HepG2 (cell line): ENCODE results near the gene TMC8. TPM values are rescaled to one million over a fixed set of nuclear protein-coding genes. Genes with fewer than 3 reads are reported as not detected.

Source experiments
- ATAC-seq: fragments of 200-7000 bp; cut with Tn5 transposase; 3 replicates; pipeline ENCODE4 v1.9.1; 2020; ENCODE audit warnings: mild to moderate bottlenecking, moderate library complexity
- BruUV-seq: library from RNA; stranded (reverse); fragments of 400-500 nt; replicated peaks from 2 replicates; lab custom pipeline; 2021; lab: Mats Ljungman, UMichigan
- CTCF ChIA-PET: fragments of 300-600 bp; formaldehyde crosslinking; extraction: SDS; loops from one replicate; lab custom pipeline; 2021; ENCODE audit warnings: low total read pairs, inconsistent platforms, low intra/inter-chr PET ratio; lab: Yijun Ruan, JAX
- POLR2A ChIA-PET: fragments of 350-600 bp; sonication (Branson Sonifier 250); formaldehyde crosslinking; loops from one replicate; lab custom pipeline; 2020; ENCODE audit warnings: antibody characterized with exemption, inconsistent platforms; lab: Yijun Ruan, JAX
- DNase-seq: peaks from one replicate; pipeline ENCODE4 v3.0.0-alpha.2; 2015; ENCODE audit warnings: low spot score
- FAIRE-seq: peaks from 3 replicates; lab custom pipeline; 2011; peaks lifted over from hg19 to GRCh38; lab: Jason Lieb, UNC
- H2AFZ ChIP-seq: one replicate; pipeline ENCODE4 v1.6.1; 2011; ENCODE audit warnings: low read length, inconsistent platforms
- H3K27ac ChIP-seq: fragments of 300-600 bp; 3 replicates; pipeline ENCODE4 v1.8.0; 2011; ENCODE audit warnings: mixed run types, mild to moderate bottlenecking, mixed read lengths, low read length, inconsistent platforms; ENCODE audit not compliant: insufficient read depth; ENCODE audit errors: extremely low read length
- H3K27me3 ChIP-seq, 2 experiments: fragments of 200-600 bp in 1 of 2; 2 replicates in 1 of 2; 3 replicates in 1 of 2; pipeline versions ENCODE4 v1.6.0 to v1.8.0; 2011; ENCODE audit warnings: low read length in 2 of 2, mild to moderate bottlenecking in 2 of 2, moderate library complexity in 2 of 2, inconsistent platforms in 1 of 2; ENCODE audit not compliant: insufficient read depth in 2 of 2, control insufficient read depth in 1 of 2
- H3K36me3 ChIP-seq, 2 experiments: fragments of 200-600 bp in 1 of 2; replicated peaks in 1 of 2; 2 replicates in 1 of 2; 3 replicates in 1 of 2; pipeline versions ENCODE4 v1.5.1 to v1.8.0; 2011; ENCODE audit warnings: low read length in 2 of 2, inconsistent platforms in 1 of 2; ENCODE audit not compliant: insufficient read depth in 2 of 2, control insufficient read depth in 1 of 2
- H3K4me1 ChIP-seq: 2 replicates; pipeline ENCODE4 v1.5.1; 2012; ENCODE audit warnings: low read length, inconsistent platforms; ENCODE audit not compliant: insufficient read depth
- H3K4me2 ChIP-seq: 2 replicates; pipeline ENCODE4 v1.6.0; 2011; ENCODE audit warnings: low read depth, low read length, inconsistent platforms
- H3K4me3 ChIP-seq, 3 experiments: fragments of 200-600 bp in 1 of 3; sonication (generic), shearing (Covaris generic) in 1 of 3; replicated peaks in 1 of 3; 2 replicates each; pipeline ENCODE4 v1.5.1; 2011 to 2016; ENCODE audit warnings: low read length in 3 of 3, inconsistent platforms in 2 of 3, low read depth in 2 of 3, mild to moderate bottlenecking in 2 of 3, control low read depth in 1 of 3, mixed read lengths in 1 of 3; ENCODE audit not compliant: insufficient read depth in 1 of 3
- H3K79me2 ChIP-seq: one replicate; pipeline ENCODE4 v1.6.1; 2011; ENCODE audit warnings: low read length, inconsistent platforms; ENCODE audit not compliant: insufficient read depth
- H3K9ac ChIP-seq: 2 replicates; pipeline ENCODE4 v1.6.0; 2011; ENCODE audit warnings: mild to moderate bottlenecking, low read depth, low read length, inconsistent platforms; ENCODE audit not compliant: insufficient read depth
- H3K9me3 ChIP-seq: 2 replicates; pipeline ENCODE4 v1.5.1; 2012; ENCODE audit warnings: mild to moderate bottlenecking, low read length
- H4K20me1 ChIP-seq: 2 replicates; pipeline ENCODE4 v1.6.0; 2011; ENCODE audit warnings: inconsistent platforms, mild to moderate bottlenecking, low read length, moderate library complexity; ENCODE audit not compliant: insufficient read depth
- CAMTA2 ChIP-seq: sonication (generic); formaldehyde crosslinking; IDR thresholded peaks from 2 replicates; pipeline ENCODE4 v1.4.0; 2020; ENCODE audit warnings: mild to moderate bottlenecking, missing genetic modification reagents, borderline replicate concordance
- ETV5 ChIP-seq: IDR thresholded peaks from 2 replicates; pipeline ENCODE4 v1.6.1; 2018; ENCODE audit warnings: missing biosample characterization, missing genetic modification reagents, inconsistent platforms, borderline replicate concordance
- FOSL2 ChIP-seq: sonication (generic); formaldehyde crosslinking; IDR thresholded peaks from 2 replicates; pipeline ENCODE4 v1.4.0; 2020; ENCODE audit warnings: missing genetic modification reagents
- GABPB1 ChIP-seq: IDR thresholded peaks from 2 replicates; pipeline ENCODE4 v1.6.1; 2016; ENCODE audit warnings: mild to moderate bottlenecking, missing genetic modification reagents, moderate library complexity, missing compliant biosample characterization
- GZF1 ChIP-seq: sonication (generic); formaldehyde crosslinking; IDR thresholded peaks from 2 replicates; pipeline ENCODE4 v1.5.1; 2020; ENCODE audit warnings: mild to moderate bottlenecking, missing genetic modification reagents
- HNF4G ChIP-seq, 2 experiments: sonication (generic) in 1 of 2; formaldehyde crosslinking in 1 of 2; IDR thresholded peaks; 2 replicates each; pipeline versions ENCODE4 v1.4.0 to v1.6.1; 2011 to 2020; ENCODE audit warnings: borderline replicate concordance in 2 of 2, low read depth in 2 of 2, mild to moderate bottlenecking in 2 of 2, low read length in 1 of 2, missing genetic modification reagents in 1 of 2, moderate library complexity in 1 of 2
- JUN ChIP-seq: sonication (generic); formaldehyde crosslinking; IDR thresholded peaks from 2 replicates; pipeline ENCODE4 v1.4.0; 2020; ENCODE audit warnings: mild to moderate bottlenecking, missing genetic modification reagents
- KDM5B ChIP-seq: sonication (generic); formaldehyde crosslinking; IDR thresholded peaks from 2 replicates; pipeline ENCODE4 v1.4.0; 2020; ENCODE audit warnings: missing genetic modification reagents, mild to moderate bottlenecking, borderline replicate concordance
- KLF12 ChIP-seq: sonication (generic); formaldehyde crosslinking; IDR thresholded peaks from 2 replicates; pipeline ENCODE4 v1.4.0; 2020; ENCODE audit warnings: missing genetic modification reagents, borderline replicate concordance
- NFIB ChIP-seq: sonication (generic); formaldehyde crosslinking; IDR thresholded peaks from 2 replicates; pipeline ENCODE4 v1.9.0; 2021; ENCODE audit warnings: missing genetic modification reagents, mild to moderate bottlenecking, borderline replicate concordance
- NONO ChIP-seq, 2 experiments: fragments of 450-650 bp in 1 of 2; sonication (generic) in 1 of 2; formaldehyde crosslinking in 1 of 2; IDR thresholded peaks in 1 of 2; conservative IDR thresholded peaks in 1 of 2; 2 replicates each; pipeline versions ENCODE4 v1.6.1 to v1.8.0; 2017 to 2022; ENCODE audit warnings: mild to moderate bottlenecking in 1 of 2, missing genetic modification reagents in 1 of 2, moderate library complexity in 1 of 2
- SAP130 ChIP-seq: IDR thresholded peaks from 2 replicates; pipeline ENCODE4 v1.6.1; 2016; ENCODE audit warnings: low read depth
- SNAI1 ChIP-seq: sonication (generic); formaldehyde crosslinking; IDR thresholded peaks from 2 replicates; pipeline ENCODE4 v1.5.0; 2020; ENCODE audit warnings: mild to moderate bottlenecking, missing genetic modification reagents, borderline replicate concordance
- SP1 ChIP-seq, 2 experiments: fragments of 450-650 bp in 1 of 2; sonication (generic) in 1 of 2; formaldehyde crosslinking in 1 of 2; IDR thresholded peaks; 2 replicates each; pipeline versions ENCODE4 v1.4.0 to v1.6.1; 2016 to 2020; ENCODE audit warnings: missing genetic modification reagents in 1 of 2
- TBL1XR1 ChIP-seq: fragments of 150-350 bp; IDR thresholded peaks from 2 replicates; pipeline ENCODE4 v1.6.1; 2014; ENCODE audit warnings: borderline replicate concordance, low read length; ENCODE audit not compliant: partially characterized antibody
- ZNF143 ChIP-seq: sonication (generic); formaldehyde crosslinking; IDR thresholded peaks from 2 replicates; pipeline ENCODE4 v1.4.0; 2020; ENCODE audit warnings: missing genetic modification reagents
- ZNF225 ChIP-seq: sonication (generic); formaldehyde crosslinking; IDR thresholded peaks from 2 replicates; pipeline ENCODE4 v1.4.0; 2020; ENCODE audit warnings: mild to moderate bottlenecking, missing genetic modification reagents
- ZNF33B ChIP-seq: sonication (generic); formaldehyde crosslinking; IDR thresholded peaks from 2 replicates; pipeline ENCODE4 v1.5.1; 2020; ENCODE audit warnings: mild to moderate bottlenecking, missing genetic modification reagents
- ZNF589 ChIP-seq: sonication (generic); formaldehyde crosslinking; conservative IDR thresholded peaks from 2 replicates; pipeline ENCODE4 v1.8.0; 2022; ENCODE audit warnings: mild to moderate bottlenecking, moderate library complexity, missing genetic modification reagents
- ZNF720 ChIP-seq: sonication (generic); formaldehyde crosslinking; IDR thresholded peaks from 2 replicates; pipeline ENCODE4 v1.4.0; 2020; ENCODE audit warnings: missing genetic modification reagents
- ZNF772 ChIP-seq: sonication (generic); formaldehyde crosslinking; IDR thresholded peaks from 2 replicates; pipeline ENCODE4 v1.5.0; 2020; ENCODE audit warnings: mild to moderate bottlenecking, missing genetic modification reagents
- WGBS: methylation state at CpG from one replicate; pipeline ENCODE4 v1.1.6; 2017; ENCODE audit warnings: low lambda C conversion rate; 5-methylcytosine and 5-hydroxymethylcytosine counted together
- in situ Hi-C: cut with HindIII; loops from 2 replicates; pipeline ENCODE4 v1.10.0; 2017; ENCODE audit warnings: low pct_unique_long_range_greater_than_20kb; ENCODE audit not compliant: extremely low pct_ligation_motif_present
- intact Hi-C: fragments of 100-400 bp; cut with micrococcal nuclease; formaldehyde crosslinking; loops from one replicate; pipeline ENCODE4 v1.10.0; 2022; ENCODE audit not compliant: unreplicated experiment
- polyA plus RNA-seq, 8 experiments: library from polyadenylated mRNA; depleted of rRNA in 3 of 8; stranded (reverse) in 7 of 8; unstranded in 1 of 8; fragments of >200 nt; fragmentation: Illumina TruSeq in 4 of 8; extraction: Trizol in 4 of 8; gene quantifications; 2 replicates each; pipeline versions ENCODE4 v1.2.1 to v1.2.3, GENCODE V29; 2011 to 2016; ENCODE audit warnings: low read depth in 4 of 8, missing spikeins in 1 of 8, mixed read lengths in 1 of 8; ENCODE audit not compliant: insufficient read depth in 1 of 8
- total RNA-seq, 5 experiments: library from RNA; depleted of rRNA; stranded (reverse); fragments of >200 nt; fragmentation: Illumina TruSeq; extraction: Trizol; gene quantifications; 2 replicates each; pipeline ENCODE4 v1.2.3, GENCODE V29; 2016; ENCODE audit warnings: low read depth in 1 of 5
- TF ChIP-seq, protein P1 (sequence below): sonication (generic); IDR thresholded peaks from 2 replicates; pipeline ENCODE4 v1.6.1; 2016; ENCODE audit warnings: low read depth, borderline replicate concordance
- TF ChIP-seq, protein P2 (sequence below): sonication (generic); formaldehyde crosslinking; IDR thresholded peaks from 2 replicates; pipeline ENCODE4 v1.4.0; 2020; ENCODE audit warnings: mild to moderate bottlenecking, missing genetic modification reagents

TMC8 gene
- total and polyA plus RNA-seq, 2 of the 13 experiments (the other 11 are each of a cell fraction or from before 2014, with no cell fraction given): 0.53 to 7.8 TPM

DNA sequence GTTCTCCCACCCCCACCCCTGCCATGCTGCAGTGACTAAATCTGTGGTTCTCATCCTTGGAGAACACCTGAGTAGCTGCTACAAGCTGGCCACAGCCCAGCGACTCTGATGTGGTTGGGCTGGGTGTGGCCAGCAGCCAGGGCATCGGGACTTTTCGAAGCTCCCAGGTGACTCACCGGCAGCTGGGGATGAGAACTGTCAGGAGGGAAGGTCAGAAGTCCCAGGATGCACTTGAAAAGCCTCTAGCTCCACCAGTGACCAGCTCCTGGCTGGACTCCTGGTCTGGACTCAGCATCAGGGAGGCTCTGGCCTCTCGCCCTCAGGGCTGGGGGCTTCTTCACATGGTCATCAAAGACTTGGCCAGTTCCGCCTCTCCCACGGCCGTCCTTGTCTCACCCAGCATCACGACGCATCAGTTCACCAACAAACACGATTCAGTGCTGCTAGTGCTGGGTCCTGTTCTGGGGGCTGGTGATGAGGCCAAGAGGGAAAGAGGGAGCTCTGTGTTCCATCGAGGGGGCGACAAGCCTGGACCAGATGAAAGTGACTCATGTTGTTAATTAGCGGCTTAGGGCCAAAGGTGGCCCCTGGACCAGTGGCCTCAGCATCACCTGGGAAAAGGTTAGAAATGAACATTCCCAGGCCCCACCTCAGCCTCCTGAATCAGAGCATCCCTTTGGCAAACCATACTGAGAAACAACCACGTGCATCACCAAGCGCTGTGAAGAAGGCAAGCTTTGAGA, 11.7 kb downstream of the TMC8 start:
- ChIA-PET CTCF (no interaction called here), POLR2A (interaction anchor here (0.8 to 1.4 kb wide), 4 partner anchors 9 to 109 kb away, joined by 3 to 11 read pairs (median 3); partner anchors contain the start of gene TMC6)
- no peak overlapping the region for H2AFZ ChIP-seq
- no peaks in the 10 kb centered on the region for H3K36me3 ChIP-seq
- FAIRE-seq (no peak), DNase-seq (peak; percentile 65), ATAC-seq (no peak)
- in situ Hi-C loops: no loop called here
- no peaks in the 10 kb centered on the region for H3K79me2 ChIP-seq
- no peaks in the 10 kb centered on the region for H3K9me3 ChIP-seq
- H3K4me3 ChIP-seq: no peak overlapping the region
- peaks cover 90% of the 10 kb centered on the region for H3K4me1 ChIP-seq
- H4K20me1 ChIP-seq: no peaks in the 10 kb centered on the region
- intact Hi-C loops: loop anchor here (1.0 to 5.0 kb wide), 3 partner anchors 17 to 785 kb away; partner anchors contain the start of genes TIMP2 and USP36
- H3K9ac ChIP-seq: no peak overlapping the region
- no TSS peak for BruUV-seq
- H3K4me2 ChIP-seq: no peak overlapping the region; the same call in 1 of the 2 replicates
- WGBS: 30% methylated on average over 15 of the region's 16 CpGs
- peaks cover 9 to 26% of the 10 kb centered on the region in 2 experiments; a peak in 4 of 5 replicates for H3K27me3 ChIP-seq
- H3K27ac ChIP-seq: no peak overlapping the region
- TF ChIP-seq TBL1XR1 (no peak), ZNF143 (CRISPR knock-in tag) (peak; percentile 55), SP1 (IDR thresholded peaks at IDR 0.05) (no peak), SP1 (CRISPR knock-in tag; IDR thresholded peaks at IDR 0.05) (no peak), JUN (CRISPR knock-in tag) (peak; percentile 59; the same call in 1 of the 2 replicates), GABPB1 (CRISPR knock-in tag) (0 out of 2 replicates have a peak, but pooled peaks have one; percentile 0), NFIB (no peak), ETV5 (CRISPR knock-in tag) (no peak), GZF1 (CRISPR knock-in tag) (no peak), ZNF589 (CRISPR knock-in tag) (peak; percentile 43; the same call in 1 of the 2 replicates), KLF12 (CRISPR knock-in tag) (no peak), KDM5B (CRISPR knock-in tag) (peak; percentile 48; the same call in 1 of the 2 replicates), CAMTA2 (no peak), ZNF720 (CRISPR knock-in tag) (no peak), FOSL2 (CRISPR knock-in tag) (peak; percentile 87), HNF4G (IDR thresholded peaks at IDR 0.05; ENCODE audit: borderline replicate concordance, low read depth, low read length) (no peak), HNF4G (CRISPR knock-in tag; IDR thresholded peaks at IDR 0.05; ENCODE audit: borderline replicate concordance, low read depth) (no peak), SNAI1 (no peak), ZNF772 (no peak), NONO (IDR thresholded peaks at IDR 0.05) (no peak), NONO (CRISPR knock-in tag; conservative IDR thresholded peaks at IDR 0.05) (no peak; the same call in 1 of the 2 replicates), ZNF33B (CRISPR knock-in tag) (no peak), ZNF225 (0 out of 2 replicates have a peak, but pooled peaks have one; percentile 2), SAP130 (CRISPR knock-in tag) (peak; percentile 72)
- TF ChIP-seq, protein P1, sequence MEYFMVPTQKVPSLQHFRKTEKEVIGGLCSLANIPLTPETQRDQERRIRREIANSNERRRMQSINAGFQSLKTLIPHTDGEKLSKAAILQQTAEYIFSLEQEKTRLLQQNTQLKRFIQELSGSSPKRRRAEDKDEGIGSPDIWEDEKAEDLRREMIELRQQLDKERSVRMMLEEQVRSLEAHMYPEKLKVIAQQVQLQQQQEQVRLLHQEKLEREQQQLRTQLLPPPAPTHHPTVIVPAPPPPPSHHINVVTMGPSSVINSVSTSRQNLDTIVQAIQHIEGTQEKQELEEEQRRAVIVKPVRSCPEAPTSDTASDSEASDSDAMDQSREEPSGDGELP: peak; percentile 90
- TF ChIP-seq, protein P2, sequence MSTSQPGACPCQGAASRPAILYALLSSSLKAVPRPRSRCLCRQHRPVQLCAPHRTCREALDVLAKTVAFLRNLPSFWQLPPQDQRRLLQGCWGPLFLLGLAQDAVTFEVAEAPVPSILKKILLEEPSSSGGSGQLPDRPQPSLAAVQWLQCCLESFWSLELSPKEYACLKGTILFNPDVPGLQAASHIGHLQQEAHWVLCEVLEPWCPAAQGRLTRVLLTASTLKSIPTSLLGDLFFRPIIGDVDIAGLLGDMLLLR (CRISPR knock-in tag): no peak
